Aorta (tissue), 5 donors: ENCODE measurements around the gene NFATC2. TPM values are rescaled to one million over a fixed set of nuclear protein-coding genes. Genes with fewer than 3 reads are reported as not detected.

ENCODE experiments used
- ATAC-seq: fragments of 200-7000 bp; cut with Tn5 transposase; one replicate; pipeline ENCODE4 v1.9.1; 2022; ENCODE audit warnings: moderate library complexity; ENCODE audit not compliant: low FRiP score
- DNase-seq, 2 donors: peaks; one replicate each; pipeline ENCODE4 v3.0.0-alpha.2; 2020
- H3K27ac ChIP-seq, 2 donors: one replicate each; pipeline ENCODE4 v1.5.1; 2013; ENCODE audit warnings: low read length in 2 of 2, mild to moderate bottlenecking in 2 of 2, moderate library complexity in 2 of 2, control low read depth in 1 of 2, inconsistent platforms in 1 of 2, low read depth in 1 of 2
- H3K27me3 ChIP-seq, 2 donors: one replicate each; pipeline ENCODE4 v1.6.1; 2013; ENCODE audit warnings: control low read depth in 1 of 2, low read length in 1 of 2, mild to moderate bottlenecking in 1 of 2, moderate library complexity in 1 of 2; ENCODE audit not compliant: insufficient read depth in 2 of 2, control insufficient read depth in 1 of 2
- H3K36me3 ChIP-seq, 2 donors: one replicate each; pipeline ENCODE4 v1.6.1; 2013; ENCODE audit warnings: control low read depth in 1 of 2, low read length in 1 of 2, mild to moderate bottlenecking in 1 of 2; ENCODE audit not compliant: insufficient read depth in 2 of 2, control insufficient read depth in 1 of 2
- H3K4me1 ChIP-seq, 2 donors: one replicate each; pipeline ENCODE4 v1.6.1; 2013; ENCODE audit warnings: low read length in 2 of 2, control low read depth in 1 of 2, mild to moderate bottlenecking in 1 of 2, moderate library complexity in 1 of 2; ENCODE audit not compliant: insufficient read depth in 2 of 2, control insufficient read depth in 1 of 2
- H3K4me3 ChIP-seq, 2 donors: one replicate each; pipeline ENCODE4 v1.5.1; 2013; ENCODE audit warnings: low read length in 2 of 2, control low read depth in 1 of 2, mild to moderate bottlenecking in 1 of 2
- H3K9me3 ChIP-seq: one replicate; pipeline ENCODE4 v1.6.1; 2013; ENCODE audit warnings: mild to moderate bottlenecking, low read length; ENCODE audit not compliant: control insufficient read depth
- WGBS, 2 donors: extraction: QIAGEN DNeasy Blood & Tissue Kit; methylation state at CpG; one replicate each; pipeline ENCODE4 v1.1.7; 2013; 5-methylcytosine and 5-hydroxymethylcytosine counted together
- intact Hi-C, 2 donors: fragments of 100-400 bp; cut with DNase I; formaldehyde crosslinking; loops; one replicate each; pipeline versions ENCODE4 v1.14.2 to v1.15.0; 2022
- polyA plus RNA-seq, 2 donors: library from polyadenylated mRNA; stranded (reverse); fragments of 200-250 nt; gene quantifications; one replicate each; pipeline ENCODE4 v1.2.3, GENCODE V29; 2013
- total RNA-seq, 2 donors: library from RNA; stranded (reverse); fragmentation: NEBNext Ultra II Directional; extraction: Animal tissue kit (Norgen Biotek cat#: 25700); gene quantifications; one replicate each; pipeline ENCODE4 v1.2.1, GENCODE V29; 2021
- donor health status: healthy with polysubstance abuse.
- donor health status: Bipolar disorder and iron deficiency.
- donor health status: DM: no; HTN: no; CAD: no.
- donor health status: DM: no; HTN: no; CAD: no.
- donor health status: DM: yes; HTN: yes; CAD: no.

Gene NFATC2
- total and polyA plus RNA-seq, 4 donors, result 1.7 to 13.0 (median 7.4) TPM

DNA sequence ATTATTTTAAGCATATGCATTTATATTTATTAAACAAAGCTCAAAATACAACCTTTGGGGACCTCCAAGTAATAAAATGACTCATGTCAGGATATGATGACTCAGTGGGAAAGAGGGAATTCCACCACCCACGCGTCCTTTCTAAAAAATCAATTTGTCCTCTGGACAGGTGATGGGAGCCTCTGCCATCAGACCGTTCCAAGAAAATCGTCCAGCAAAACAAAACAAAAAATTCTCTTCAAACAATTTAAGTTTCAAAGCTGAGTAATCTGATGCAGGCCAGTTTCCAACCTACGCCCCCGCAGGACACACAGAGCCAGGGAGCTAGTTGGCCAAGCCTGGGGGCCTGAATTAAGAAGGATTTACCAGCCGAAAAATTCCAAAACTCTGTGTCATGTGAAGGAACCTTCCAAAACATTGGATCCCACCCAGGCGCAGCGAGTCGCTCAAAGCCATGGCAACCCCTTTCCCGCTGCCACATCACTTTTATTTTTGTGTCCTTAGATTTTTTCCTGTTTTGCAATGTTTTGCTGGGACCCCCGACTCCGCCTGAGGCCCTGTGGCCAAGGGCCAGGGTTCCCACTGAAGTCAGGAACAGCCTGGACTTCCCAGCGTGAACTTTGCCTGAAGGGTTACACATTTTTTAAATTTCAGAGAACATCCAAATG lies 95.3 kb downstream of the NFATC2 start:
- Histone ChIP-seq H3K4me1 (no peaks in the 10 kb centered on the region), H3K4me3 (no peak overlapping the region), H3K36me3 (no peaks in the 10 kb centered on the region), H3K9me3 (no peaks in the 10 kb centered on the region), H3K27me3 (no peaks in the 10 kb centered on the region), H3K27ac (no peak overlapping the region)
- intact Hi-C loops, result loop anchor here in 1 of 2 donors (5.0 kb wide), 1 partner anchor 115 kb away; no protein-coding TSS in a partner anchor
- ATAC-seq, result peak; percentile 77
- DNase-seq, result peak; percentile 87 to 93
- 3 to 8% methylated on average over 14 of the region's 14 CpGs for WGBS, 2 donors

GRCh38 chr20:51446656-51447055 lies 95.9 kb downstream of the NFATC2 start:
- Histone ChIP-seq H3K27me3 (no peaks in the 10 kb centered on the region), H3K4me3 (no peak overlapping the region), H3K27ac (no peak overlapping the region), H3K36me3 (no peaks in the 10 kb centered on the region), H3K4me1 (no peaks in the 10 kb centered on the region), H3K9me3 (no peaks in the 10 kb centered on the region)
- peak; percentile 45 for ATAC-seq
- intact Hi-C loops, result loop anchor here in 1 of 2 donors (5.0 kb wide), 1 partner anchor 116 kb away; no protein-coding TSS in a partner anchor
- WGBS, 2 donors, result 20 to 23% methylated on average over 10 of the region's 10 CpGs
- no peak for DNase-seq

GRCh38 chr20:51446230-51446629 lies 96.3 kb downstream of the NFATC2 start:
- intact Hi-C loops, result loop anchor here in 1 of 2 donors (5.0 kb wide), 1 partner anchor 116 kb away; no protein-coding TSS in a partner anchor
- ATAC-seq (no peak), DNase-seq (no peak)
- Histone ChIP-seq H3K4me3 (no peak overlapping the region), H3K9me3 (no peaks in the 10 kb centered on the region), H3K4me1 (no peaks in the 10 kb centered on the region), H3K36me3 (no peaks in the 10 kb centered on the region), H3K27me3 (no peaks in the 10 kb centered on the region), H3K27ac (no peak overlapping the region)
- 27 to 29% methylated on average over 2 of the region's 2 CpGs for WGBS, 2 donors

- no peak for DNase-seq
- WGBS, 2 donors, result 90 to 94% methylated on average over 8 of the region's 8 CpGs
- intact Hi-C loops, result loop anchor here in 1 of 2 donors (5.0 kb wide), 1 partner anchor 117 kb away; no protein-coding TSS in a partner anchor
Observed at GRCh38 chr20:51445591-51445990, 96.9 kb downstream of the NFATC2 start.

GRCh38 chr20:51444922-51445438 lies 97.5 kb downstream of the NFATC2 start:
- Histone ChIP-seq H3K36me3 (no peaks in the 10 kb centered on the region), H3K27me3 (no peaks in the 10 kb centered on the region), H3K27ac (no peak overlapping the region), H3K4me3 (no peak overlapping the region), H3K4me1 (no peaks in the 10 kb centered on the region), H3K9me3 (no peaks in the 10 kb centered on the region)
- no peak for DNase-seq
- ATAC-seq, result no peak
- intact Hi-C loops, result loop anchor here in 1 of 2 donors (5.0 kb wide), 1 partner anchor 117 kb away; no protein-coding TSS in a partner anchor
- WGBS, 2 donors, result 92 to 95% methylated on average over 9 of the region's 9 CpGs

More at GRCh38 chr20:51445591-51445990, 96.9 kb downstream of the NFATC2 start:
- H3K27ac ChIP-seq, result no peak overlapping the region
- no peak for ATAC-seq
- no peaks in the 10 kb centered on the region for H3K9me3 ChIP-seq
- no peaks in the 10 kb centered on the region for H3K4me1 ChIP-seq
- no peak overlapping the region for H3K4me3 ChIP-seq
- H3K36me3 ChIP-seq, result no peaks in the 10 kb centered on the region
- no peaks in the 10 kb centered on the region for H3K27me3 ChIP-seq

DNA sequence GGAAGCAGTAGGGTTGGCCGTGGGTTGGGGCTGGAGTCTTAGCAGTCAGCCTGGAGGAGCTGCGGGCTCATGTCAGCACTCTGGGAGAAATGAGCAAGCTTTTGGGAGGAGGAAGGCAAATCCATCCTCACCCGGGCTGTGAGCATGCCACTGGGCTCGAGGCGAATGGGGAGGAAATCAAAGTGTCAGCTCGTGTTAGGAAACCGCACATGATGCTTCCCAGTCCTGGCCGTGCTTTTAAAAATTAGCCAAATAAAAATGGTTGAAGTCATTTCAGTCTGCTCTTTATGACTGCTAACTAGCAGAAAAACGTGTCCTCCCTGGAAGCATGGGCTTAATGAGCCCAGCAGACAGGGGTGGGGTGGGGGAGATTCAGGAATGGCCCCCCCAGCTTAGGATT lies 98.1 kb downstream of the NFATC2 start:
- DNase-seq (no peak), ATAC-seq (no peak)
- WGBS, 2 donors, result 66 to 77% methylated on average over 9 of the region's 9 CpGs
- Histone ChIP-seq H3K4me3 (no peak overlapping the region), H3K27me3 (no peaks in the 10 kb centered on the region), H3K4me1 (no peaks in the 10 kb centered on the region), H3K27ac (no peak overlapping the region), H3K9me3 (no peaks in the 10 kb centered on the region), H3K36me3 (no peaks in the 10 kb centered on the region)
- intact Hi-C loops, result no loop called here

DNA sequence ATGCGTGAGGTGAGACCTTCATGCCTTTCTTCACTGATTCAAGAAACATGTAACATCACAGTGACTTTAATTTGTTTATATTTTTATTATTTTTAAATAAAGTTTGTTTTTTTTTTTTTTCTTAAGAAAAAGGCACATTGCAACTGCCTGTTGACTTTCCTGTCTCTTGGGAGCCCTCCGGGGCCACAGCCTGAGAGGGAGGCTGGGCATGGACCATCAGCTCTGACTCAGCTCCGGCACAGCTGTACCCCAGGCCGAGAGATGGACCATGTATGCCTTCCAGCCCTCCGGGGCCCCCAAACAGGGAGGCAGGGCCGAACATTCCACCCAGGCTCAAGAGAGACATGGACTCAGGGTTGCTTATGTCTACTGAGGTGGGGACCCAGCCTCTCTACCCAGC lies 99.9 kb downstream of the NFATC2 start:
- Histone ChIP-seq H3K9me3 (no peaks in the 10 kb centered on the region), H3K27ac (no peak overlapping the region), H3K27me3 (no peaks in the 10 kb centered on the region), H3K36me3 (no peaks in the 10 kb centered on the region), H3K4me3 (no peak overlapping the region), H3K4me1 (no peaks in the 10 kb centered on the region)
- ATAC-seq (no peak), DNase-seq (no peak)
- WGBS, 2 donors, result 88 to 93% methylated on average over 6 of the region's 6 CpGs
- intact Hi-C loops, result no loop called here

GRCh38 chr20:51440589-51440988 lies 101.9 kb downstream of the NFATC2 start:
- Histone ChIP-seq H3K27ac (no peak overlapping the region), H3K36me3 (no peaks in the 10 kb centered on the region), H3K4me3 (no peak overlapping the region), H3K4me1 (no peaks in the 10 kb centered on the region), H3K27me3 (no peaks in the 10 kb centered on the region), H3K9me3 (no peaks in the 10 kb centered on the region)
- 79 to 82% methylated on average over 7 of the region's 7 CpGs for WGBS, 2 donors
- intact Hi-C loops, result no loop called here
- ATAC-seq (no peak), DNase-seq (no peak)

- peak; percentile 44 for ATAC-seq
- H3K4me3 ChIP-seq, result no peak overlapping the region
- no peaks in the 10 kb centered on the region for H3K4me1 ChIP-seq
- WGBS, 2 donors, result 87 to 94% methylated on average over 9 of the region's 9 CpGs
- no peaks in the 10 kb centered on the region for H3K27me3 ChIP-seq
- no peaks in the 10 kb centered on the region for H3K9me3 ChIP-seq
- no peak overlapping the region for H3K27ac ChIP-seq
- intact Hi-C loops, result no loop called here
- no peaks in the 10 kb centered on the region for H3K36me3 ChIP-seq
- DNase-seq, result no peak
Observed at GRCh38 chr20:51439160-51439689, 103.3 kb downstream of the NFATC2 start.
